ENCODE results near the gene NEK10. TPM values are rescaled to one million over a fixed set of nuclear protein-coding genes. Genes with fewer than 3 reads are reported as not detected.

NEK10 gene
- total RNA-seq, 1 experiment from 2014 or later: 0.66 TPM

DNA sequence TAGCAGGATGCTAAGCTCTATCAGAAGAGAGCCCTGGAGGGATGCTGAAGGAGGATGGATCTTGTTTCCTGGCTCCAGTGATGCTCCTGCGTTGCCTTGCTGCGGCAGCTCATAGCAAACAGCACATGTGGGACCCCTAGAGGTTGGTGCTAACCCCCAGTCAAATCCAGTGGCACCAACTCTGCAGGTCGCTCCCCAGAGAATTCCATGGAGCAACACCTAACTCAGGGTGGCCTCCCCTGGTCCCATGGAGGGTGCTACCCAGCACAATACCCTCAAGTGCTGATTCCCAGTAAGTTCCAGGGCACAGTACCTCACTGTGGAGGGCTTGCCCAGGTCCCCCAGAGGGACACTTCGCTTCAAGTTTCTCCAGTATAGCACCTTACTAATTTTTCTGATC is 231.2 kb downstream of the NEK10 start:
- Histone ChIP-seq H3K14ac (ENCODE audit: insufficient read depth, low read length) (no peak overlapping the region), H3K9me3 (ENCODE audit: control insufficient read depth, low read depth, low read length) (peaks cover 5% of the 10 kb centered on the region), H2AK5ac (ENCODE audit: insufficient read length, low read length) (no peak overlapping the region), H3K23ac (ENCODE audit: insufficient read length, low read depth, low read length) (no peak overlapping the region), H3K79me1 (ENCODE audit: insufficient read depth, low read depth, low read length, poor library complexity, severe bottlenecking) (no peaks in the 10 kb centered on the region), H4K91ac (ENCODE audit: insufficient read length, low read depth, low read length) (no peak overlapping the region), H3T11ph (ENCODE audit: low read length) (no peak overlapping the region), H3K18ac (ENCODE audit: insufficient read length, low read depth, low read length) (no peak overlapping the region), H2BK20ac (ENCODE audit: low read depth, low read length, poor library complexity, severe bottlenecking) (no peak overlapping the region), H2BK15ac (ENCODE audit: low read depth, low read length) (no peak overlapping the region), H3K23me2 (ENCODE audit: insufficient read length, low read depth, low read length, poor library complexity, severe bottlenecking) (no peaks in the 10 kb centered on the region), H3K27me3 (ENCODE audit: insufficient read depth, low read length) (no peaks in the 10 kb centered on the region), H3K79me2 (ENCODE audit: insufficient read depth, low read length) (no peaks in the 10 kb centered on the region), H4K8ac (replicated peaks; ENCODE audit: insufficient read length, low read depth, low read length) (no peak overlapping the region), H4K5ac (ENCODE audit: insufficient read length, low read depth, low read length) (no peak overlapping the region), H3K27ac (ENCODE audit: insufficient read length, low read depth, low read length) (no peak overlapping the region), H2BK12ac (ENCODE audit: insufficient read length, low read depth, low read length) (no peak overlapping the region), H2BK120ac (ENCODE audit: low read depth, low read length, poor library complexity, severe bottlenecking) (no peak overlapping the region), H2AFZ (ENCODE audit: low read length) (no peak overlapping the region), H3K9ac (ENCODE audit: extremely low read depth, insufficient read length, low read length) (no peak overlapping the region), H3K4me1 (ENCODE audit: insufficient read depth, low read length) (no peaks in the 10 kb centered on the region), H3K4me2 (ENCODE audit: insufficient read depth, insufficient read length, low read length) (no peak overlapping the region), H3K56ac (ENCODE audit: insufficient read length, low read depth, low read length) (no peak overlapping the region), H3K4ac (ENCODE audit: low read depth, low read length) (no peak overlapping the region), H2BK5ac (ENCODE audit: insufficient read length, low read length) (no peak overlapping the region), H4K20me1 (ENCODE audit: control insufficient read depth, insufficient read depth, insufficient read length) (no peaks in the 10 kb centered on the region)
- peak; percentile 32 for DNase-seq
- H3K9me3 Mint-ChIP-seq: peaks cover 10 to 12% of the 10 kb centered on the region in 2 experiments
- H3K36me3 Mint-ChIP-seq (ENCODE audit: insufficient read depth in 1 of 3, low read depth in 3 of 3): peaks cover 0 to 12% (median 2%) of the 10 kb centered on the region in 3 experiments; a peak in 4 of 7 replicates
- no CpG with 5 or more reads among the region's 4 CpGs for WGBS (ENCODE audit: extremely low coverage, insufficient read length, low lambda C conversion rate)
- 0 out of 4 replicates have a peak, but pooled peaks cover 0 to 3% of the 10 kb centered on the region in 2 experiments for H3K4me1 Mint-ChIP-seq
- peak; percentile 16; the same call in 1 of the 3 replicates for TF ChIP-seq CTCF (conservative IDR thresholded peaks at IDR 0.05)
- H3K27me3 Mint-ChIP-seq (ENCODE audit: low read depth): no peaks in the 10 kb centered on the region
- H3K4me3 Mint-ChIP-seq: no peak overlapping the region
- no peak overlapping the region for H3K27ac Mint-ChIP-seq

Measured in H9 (cell line).